Measurements from ENCODE around the gene GNB5.
A peak's percentile ranks its signal among the peaks of the same experiment; 100 is the strongest.
"Not testable (repeated sequence)": the region's sequence is repeated elsewhere in the genome, so short reads cannot be mapped to it uniquely, and the experiment has no call there.

Gene GNB5

DNA sequence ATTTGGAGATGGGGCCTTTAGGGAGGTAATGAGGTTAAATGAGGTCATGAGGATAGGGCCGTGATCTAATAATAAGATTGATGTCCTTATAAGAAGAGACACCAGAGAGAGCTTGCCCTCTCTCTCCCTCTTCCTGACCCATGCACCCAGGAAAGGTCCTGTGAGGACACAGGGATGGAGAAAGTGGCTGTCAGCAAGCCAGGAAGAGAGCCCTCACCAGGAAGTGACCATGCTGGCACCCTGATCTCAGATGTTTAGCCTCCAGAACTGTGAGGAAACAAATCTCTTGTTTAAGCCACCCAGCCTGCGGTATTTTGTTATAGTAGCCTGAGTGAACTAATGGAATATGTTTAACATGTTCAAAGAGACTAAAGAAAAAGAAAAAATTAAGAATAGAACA is 15.3 kb upstream of the GNB5 start:
- DNase-seq: no peak

DNA sequence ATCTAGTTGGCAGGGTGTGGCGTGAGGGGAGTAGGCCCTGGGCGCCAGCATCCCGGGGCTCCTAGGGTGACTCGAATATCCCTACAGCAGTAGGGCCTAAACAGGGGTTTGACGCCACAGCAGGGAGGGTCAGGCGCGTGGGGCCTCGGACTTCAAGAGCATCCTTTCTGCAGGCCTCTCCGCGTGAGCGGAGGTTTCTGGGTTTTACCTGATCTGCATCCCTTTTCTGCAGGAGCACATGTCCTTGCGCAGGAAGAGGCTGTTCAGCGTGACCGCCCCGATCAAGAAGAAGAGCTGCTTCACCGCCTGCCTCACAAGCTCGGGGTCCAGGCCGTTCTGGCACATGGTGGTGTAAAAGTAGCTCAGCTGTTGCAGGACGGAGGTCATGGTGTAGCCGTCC is 13.5 kb upstream of the GNB5 start:
- no peak for DNase-seq

DNA sequence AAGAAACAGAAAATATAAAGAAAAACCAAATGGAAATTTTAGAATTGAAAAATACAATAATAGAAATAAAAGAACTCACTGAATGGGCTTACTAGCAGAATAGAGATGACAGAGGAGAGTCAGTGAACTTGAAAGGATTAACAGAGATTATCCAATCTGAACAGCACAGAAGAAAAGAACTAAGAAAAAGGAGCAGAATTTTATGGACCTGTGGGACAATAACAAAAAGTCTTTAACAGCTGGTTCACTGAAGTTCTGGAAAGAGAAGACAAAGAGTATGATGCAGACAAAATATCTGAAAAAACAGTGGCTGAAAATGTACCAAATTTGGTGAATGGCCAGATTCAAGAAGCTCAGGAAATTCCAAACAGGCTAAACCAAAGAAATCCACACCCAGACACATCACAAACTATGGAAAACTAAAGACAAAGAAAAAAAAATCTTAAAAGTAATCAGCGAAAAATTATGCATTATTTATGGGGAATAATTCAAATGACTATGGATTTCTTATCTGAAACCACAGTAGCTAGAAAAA is 9.7 kb upstream of the GNB5 start:
- no peak for DNase-seq

DNA sequence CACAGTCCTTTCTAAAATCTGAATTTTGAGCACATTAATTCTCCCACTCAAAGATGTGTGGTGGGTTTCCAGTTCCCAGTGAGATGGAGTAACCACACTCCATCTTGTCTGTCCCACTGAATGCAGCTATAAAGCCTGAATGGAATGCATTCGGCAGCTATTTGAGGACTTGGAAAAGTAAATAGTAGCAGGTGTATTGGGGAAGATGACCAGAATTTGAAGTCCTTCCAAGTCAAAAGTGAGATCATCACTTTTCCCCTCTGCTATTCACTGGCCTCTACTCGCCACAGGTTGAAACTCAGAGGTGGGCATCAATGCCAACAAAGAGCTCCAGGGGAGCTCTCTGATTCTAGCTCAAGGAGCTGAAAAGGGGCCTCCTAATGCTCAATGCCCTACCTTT is 8.1 kb upstream of the GNB5 start:
- DNase-seq: no peak

DNA sequence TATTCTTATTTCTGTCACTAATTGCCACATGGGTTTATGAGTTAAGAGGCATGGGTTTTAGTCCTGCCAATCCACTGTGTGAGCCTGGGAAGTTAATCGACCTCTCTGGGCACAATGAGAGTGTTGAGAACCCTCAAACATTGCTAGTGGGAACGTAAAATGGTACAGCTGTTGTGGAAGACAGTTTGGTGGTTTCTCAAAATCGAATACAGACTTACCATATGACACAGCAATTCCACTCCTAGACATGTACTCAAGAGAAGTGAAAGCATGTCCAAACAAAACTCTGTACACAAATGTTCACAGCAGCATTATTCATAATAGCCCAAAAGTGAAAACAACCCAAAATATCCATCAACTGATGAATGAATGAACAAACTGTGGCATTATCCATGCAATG is 5.7 kb upstream of the GNB5 start:
- no peak for DNase-seq

DNA sequence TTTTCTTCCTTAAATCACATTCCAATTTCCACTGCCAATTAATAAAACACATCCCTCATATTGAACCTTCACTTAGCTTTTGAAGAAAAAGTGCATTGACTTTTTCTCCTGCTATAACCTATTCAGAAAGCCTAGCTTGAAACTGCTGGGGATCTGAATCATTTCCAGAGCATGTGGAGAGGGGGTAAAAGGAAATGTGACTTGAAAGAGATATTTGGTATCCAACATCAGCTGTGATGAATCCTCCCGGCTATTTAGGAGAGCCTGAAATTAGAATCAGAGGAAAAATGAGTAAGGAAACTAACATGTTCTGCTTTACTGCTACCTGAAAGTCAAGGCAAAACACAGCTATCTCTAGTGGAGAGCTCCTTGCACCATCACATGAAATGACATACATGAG is 2.6 kb upstream of the GNB5 start:
- DNase-seq: no peak

DNA sequence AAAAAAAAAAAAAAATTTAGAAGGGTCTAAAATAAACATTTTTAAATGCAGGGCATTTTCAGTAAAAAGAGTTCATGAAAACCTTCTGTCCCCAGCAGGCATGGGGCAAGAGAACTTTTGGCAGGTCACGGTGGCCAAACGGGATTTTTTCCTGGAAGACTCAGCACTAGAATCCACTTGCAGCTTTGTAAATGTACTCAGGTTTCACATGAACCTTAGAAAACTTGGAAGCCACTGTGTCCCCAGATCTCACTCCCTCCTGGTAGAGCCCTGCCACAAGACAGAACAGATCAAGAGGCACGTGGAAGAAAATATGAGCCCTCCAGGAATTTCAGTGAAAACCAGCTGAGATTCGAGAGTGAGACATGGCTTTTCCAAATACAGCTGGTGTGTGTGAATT is 2.1 kb upstream of the GNB5 start:
- DNase-seq: no peak

DNA sequence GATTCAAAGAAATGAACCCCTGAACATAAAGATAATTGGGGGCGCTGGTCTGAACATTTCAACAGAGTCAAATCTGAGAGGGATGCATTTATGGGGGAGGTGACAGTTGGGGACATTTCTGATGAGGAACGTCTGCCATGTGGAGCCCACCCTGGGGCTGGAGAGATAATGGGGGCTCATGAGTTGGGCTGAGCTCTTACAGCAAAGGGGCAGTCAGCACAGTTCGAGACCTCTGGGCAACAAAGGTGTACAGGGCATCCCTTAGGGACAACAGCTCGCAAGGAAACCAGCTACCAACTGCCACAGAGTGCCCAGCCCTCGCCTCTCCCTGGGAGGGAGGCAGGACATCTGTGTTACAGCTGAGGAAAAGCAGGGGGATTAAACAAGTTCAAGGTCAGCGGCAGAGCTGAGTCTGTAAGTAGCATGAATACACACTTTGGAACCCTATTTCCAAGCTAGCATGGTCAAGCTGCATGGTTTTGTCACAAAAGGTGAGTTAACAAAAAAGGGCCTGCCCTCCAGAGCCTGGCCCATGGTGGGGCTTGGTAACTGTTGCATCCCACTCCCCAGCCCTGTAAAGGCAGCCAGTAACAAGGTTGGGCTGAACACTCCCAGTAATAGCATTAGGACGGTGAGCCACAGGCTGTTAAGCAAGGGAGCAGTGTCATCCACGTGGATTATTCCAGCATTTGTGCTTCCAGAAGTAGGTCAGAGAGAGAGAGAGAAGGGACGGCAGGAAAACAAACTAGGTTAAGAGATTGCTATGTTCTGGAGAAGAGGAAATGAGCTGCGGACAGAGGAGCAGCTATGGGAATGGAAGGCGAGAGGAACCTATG is 4.3 kb downstream of the GNB5 start:
- no peak for DNase-seq

DNA sequence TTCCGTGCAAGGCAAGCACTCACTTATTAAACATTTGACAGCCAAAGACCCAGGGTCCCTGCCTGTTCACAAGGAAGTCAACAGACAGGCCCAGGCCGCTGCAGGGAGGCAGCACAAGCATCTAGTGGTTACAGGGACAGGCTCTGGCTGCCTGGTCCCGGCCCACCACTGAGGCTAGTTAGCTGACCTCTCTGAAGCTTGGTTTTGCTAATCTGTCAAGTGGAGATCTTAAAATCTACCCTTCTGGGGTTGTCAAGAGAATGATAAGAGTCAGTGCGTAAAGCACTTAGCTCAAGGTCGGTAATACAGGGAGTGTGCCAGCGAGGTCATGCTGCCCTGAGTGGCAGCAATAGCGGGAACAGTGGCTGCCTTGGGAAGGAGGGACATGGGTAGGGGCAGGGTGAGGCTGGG is 6.0 kb downstream of the GNB5 start:
- no peak for DNase-seq

DNA sequence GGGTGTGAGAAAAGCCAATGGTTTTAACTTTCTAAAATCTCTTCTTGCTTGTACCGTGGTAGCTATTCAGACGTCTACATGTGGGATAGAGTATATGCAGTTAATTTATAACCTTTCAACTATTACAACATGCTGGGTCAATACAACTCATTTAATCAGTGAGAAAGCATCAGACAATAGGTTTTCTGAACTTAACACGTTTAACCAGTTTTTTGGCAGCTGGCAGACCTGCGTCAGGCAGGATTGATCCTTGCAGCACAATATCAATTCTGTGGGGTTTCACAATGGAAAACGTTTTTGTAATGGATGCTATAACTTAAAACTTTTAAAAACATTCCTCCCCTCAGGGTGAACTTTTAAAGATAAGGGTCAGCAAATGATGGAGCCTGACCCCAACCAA is 6.5 kb downstream of the GNB5 start:
- no peak for DNase-seq

DNA sequence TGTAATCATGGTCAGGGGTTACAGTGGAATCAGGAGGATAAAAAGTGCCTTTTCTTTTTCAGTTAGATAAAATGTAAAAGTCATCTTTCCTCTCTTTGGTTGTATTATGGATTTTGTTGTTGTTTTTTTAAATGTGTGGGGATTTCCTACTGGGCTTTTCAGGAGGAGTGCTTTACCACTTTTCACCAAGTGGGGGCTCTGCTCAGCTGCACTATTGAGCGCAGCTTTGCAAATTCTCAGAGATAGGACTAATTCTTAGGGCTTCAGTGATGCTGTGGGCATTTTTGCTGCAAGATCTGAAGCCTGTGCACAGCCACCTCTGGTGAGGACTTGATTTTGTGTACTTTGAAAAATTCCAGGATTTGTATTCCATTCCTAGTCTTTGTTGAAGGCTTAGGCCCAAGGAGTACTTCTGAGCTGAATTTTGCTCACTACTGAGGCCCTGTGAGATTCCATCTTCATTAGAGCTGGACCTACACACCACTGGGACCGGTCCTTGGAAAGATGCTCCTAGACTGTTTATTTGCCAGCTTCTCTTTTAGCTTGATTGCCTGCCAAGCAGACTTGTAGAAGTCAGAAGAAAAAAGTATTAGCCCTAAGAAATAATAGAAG is 7.5 kb downstream of the GNB5 start:
- no peak for DNase-seq

DNA sequence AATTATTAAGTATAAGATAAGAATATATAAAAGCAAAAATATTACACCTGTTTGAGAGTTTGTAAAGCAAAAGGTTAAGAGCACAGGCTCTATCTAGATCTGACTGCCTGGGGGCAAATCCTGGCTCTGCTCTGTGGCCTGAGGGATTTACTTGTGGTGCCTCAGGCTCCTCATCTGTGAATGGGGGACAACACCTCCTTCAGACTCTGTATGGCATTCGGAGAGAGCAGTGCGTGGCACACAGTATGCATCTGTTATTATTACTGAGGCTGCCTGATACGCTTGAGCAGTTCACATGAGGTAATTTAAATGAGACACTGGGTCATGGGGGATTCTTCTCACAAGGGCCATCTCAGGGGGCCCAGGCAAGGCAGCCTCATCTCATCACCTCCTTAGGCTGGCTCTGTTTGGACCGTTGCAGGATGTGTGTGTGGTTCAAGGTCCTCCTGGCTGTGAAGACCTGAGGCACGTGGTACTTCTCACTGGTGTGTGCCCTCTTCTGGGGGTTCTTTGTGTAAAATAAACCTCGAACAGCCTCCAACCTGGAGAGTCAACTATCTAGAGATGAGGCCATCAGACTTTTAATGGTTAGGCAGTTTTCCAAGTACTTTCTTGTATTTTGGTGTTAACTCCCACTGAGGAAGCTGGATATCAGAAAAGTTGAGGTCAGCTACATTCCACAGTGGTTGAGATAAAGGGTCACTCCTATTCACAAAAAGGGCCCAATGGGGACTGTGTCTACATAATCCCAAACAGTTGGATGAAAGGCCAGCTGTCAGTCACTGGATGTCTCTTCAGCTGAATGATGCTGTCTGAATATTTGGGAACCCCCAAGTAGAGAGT is 9.0 kb downstream of the GNB5 start:
- no peak for DNase-seq

DNA sequence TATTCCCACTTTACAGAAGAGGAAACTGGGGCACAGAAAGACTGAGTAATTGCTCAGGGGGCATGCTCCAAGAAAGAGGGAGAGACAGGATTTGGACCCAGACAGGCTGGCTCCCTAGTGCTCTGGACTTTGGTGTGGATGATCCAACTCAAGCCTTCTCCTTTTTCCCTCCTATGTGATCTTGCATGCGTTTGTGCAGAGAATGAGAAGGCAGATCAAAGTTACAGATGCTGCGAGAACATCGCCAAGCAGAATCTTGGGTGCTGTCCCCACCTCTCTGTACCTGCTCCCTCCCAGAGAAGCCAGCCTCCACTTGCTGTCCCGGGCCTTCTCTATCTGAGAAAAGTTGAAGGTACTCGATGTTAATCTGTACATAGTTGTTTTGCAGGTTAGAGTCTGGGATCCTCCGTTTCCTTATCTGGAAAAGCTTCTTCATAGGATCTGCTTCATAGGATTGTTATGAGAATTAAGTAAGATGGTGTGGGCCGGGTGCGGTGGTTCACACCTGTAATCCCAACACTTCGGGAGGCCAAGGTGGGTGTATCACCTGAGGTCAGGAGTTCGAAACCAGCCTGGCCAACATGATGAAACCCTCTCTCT is 10.2 kb downstream of the GNB5 start:
- no peak for DNase-seq

DNA sequence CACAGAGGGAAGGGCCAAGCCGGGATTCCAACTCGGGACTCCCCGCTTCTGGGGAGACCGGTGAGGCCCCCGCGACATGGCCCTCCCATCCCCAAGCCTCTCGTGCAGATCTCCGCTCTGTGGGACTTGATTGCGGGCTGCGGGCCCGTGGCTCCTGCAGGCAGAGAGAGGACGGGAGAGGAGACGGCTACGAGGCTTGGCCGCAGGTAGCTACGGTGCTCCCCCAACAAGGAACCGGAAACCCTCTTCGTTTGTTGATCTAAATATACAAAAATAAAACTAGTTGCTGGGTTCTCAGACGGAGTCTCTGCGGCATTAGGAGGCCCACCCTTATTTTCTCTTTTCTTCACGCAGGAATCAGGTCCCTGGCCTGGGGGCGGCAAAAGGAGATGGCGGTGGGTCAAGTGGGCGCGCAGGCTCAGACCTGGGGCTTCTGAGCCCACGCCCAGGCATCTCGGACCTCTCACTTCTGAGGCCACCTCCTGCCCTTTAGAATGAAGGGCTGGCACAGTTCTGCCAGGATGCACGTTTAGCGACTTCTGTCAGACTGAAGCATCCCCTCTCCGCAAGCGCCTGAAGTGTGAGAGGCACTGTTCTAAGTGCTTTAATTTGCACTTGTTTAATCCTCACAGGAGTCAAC is 10.9 kb downstream of the GNB5 start:
- DNase-seq: no peak

DNA sequence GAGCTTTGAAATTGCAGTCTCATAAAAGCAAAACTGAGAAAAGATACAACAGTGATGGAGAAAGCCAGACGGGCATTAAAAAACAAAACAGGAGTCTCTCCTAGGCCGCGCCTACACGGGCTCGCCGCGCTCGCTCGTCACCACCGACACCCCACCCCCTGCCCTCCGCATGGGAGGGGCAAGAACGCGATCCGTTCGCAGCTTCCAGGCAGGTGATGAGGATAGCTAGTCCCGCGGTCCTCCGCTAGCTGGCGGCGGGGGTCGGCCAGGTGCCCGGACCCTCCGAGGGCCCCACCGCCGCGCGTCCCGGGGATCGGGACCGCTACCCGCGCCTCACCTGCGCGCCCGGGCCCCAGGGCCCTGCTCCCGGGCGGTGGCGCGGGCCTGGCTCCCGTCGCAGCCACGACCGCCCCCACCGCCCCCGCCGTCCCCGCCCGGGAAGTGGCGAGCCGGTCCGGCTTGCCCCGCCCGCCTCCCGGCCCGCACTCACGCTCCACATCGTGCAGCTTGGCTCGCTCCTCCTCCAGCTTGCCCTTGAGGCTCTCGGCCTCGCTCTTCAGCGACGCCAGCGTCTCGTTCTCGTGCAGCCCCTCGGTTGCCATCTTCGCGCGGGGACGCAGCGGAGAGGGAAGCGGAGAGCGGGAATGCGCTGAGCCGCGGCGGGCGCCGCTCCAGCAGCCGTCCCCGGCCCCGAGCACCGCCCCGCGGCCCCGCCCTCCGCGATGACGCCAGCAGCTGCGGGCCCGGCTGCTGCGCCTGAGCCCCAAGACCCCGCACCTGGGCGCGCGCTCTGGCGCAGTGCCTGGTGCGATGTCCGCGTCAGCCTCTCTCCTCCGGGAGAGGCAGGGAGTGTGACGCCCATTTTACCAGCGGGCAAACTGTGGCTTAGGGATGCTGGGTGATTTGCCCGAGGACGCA is 11.7 kb downstream of the GNB5 start:
- DNase-seq: peak; percentile 20 to 36

DNA sequence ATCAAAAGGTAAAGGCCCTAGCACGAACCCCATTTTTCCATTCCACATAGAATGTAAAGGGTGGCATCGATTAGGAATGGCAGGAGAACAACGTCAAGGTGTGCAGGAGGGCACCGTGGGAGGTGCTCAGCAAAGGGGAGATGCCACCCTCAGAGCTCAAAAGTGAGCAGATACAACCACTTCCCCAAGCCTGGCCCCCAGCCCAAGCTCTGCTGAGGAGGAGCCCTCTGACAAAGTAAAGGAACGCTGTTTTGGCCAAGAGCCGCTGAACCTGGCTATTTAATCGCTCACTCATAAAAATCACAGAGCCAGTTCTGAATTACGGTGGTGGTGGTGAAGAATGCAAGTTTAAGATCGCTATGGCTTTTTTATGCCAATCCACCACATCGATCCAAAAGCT is 12.4 kb downstream of the GNB5 start:
- no peak for DNase-seq

DNA sequence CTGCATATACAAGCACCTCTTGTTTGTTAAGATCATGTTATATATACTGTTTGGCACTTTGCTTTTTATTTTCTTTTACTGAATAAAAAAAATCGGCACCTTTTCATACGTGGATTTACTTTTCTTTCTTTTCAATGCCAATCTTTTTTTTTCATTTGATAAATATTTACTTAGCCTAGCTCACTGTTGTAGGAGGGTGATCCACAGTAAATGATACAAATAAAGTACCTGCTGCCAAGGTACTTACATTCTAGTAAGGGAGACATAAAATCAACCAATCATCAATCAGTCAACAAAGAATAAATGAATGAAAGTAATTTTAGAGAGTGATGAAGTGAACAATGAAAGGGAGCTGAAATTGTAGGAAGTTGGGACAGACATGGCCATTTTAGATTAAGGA is 18.3 kb downstream of the GNB5 start:
- DNase-seq: no peak

DNA sequence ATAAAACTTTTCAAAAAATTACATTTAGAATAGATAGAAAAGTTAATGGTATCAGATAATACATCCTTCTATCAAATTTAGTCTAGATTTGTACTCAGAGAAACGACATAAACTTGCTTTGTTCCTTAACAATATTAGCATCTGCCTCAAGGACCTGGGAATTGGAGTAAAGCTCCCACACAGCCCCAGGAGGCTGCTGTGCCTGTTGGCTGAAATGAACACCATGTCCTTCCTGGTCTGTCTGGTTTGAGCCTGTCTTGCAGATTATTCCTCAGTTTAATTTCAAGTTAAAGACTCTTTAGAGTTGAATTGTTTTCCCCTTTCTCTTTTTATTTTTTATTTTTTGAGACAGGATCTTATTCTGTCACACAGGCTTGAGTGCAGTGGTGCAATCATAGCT is 19.4 kb downstream of the GNB5 start:
- no peak for DNase-seq

DNA sequence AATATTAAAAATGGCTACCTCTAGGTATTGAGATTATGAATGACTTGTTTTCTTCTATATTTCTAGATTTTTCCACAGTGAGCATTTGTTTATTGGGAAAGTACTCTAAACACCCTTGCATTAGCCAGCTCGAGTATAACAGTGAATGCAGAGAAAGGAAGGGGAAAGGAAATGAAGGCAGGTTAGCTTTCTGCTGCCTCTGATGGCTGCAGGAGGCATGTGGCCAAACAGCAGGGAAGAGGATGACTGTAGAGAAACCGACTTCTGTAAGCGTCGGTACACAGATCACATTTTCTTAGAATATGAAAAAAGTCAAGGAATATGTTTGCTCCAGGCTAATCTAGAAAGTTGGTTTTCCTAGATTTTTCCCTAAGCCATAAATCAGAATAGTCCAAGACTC is 19.8 kb downstream of the GNB5 start:
- DNase-seq: no peak

DNA sequence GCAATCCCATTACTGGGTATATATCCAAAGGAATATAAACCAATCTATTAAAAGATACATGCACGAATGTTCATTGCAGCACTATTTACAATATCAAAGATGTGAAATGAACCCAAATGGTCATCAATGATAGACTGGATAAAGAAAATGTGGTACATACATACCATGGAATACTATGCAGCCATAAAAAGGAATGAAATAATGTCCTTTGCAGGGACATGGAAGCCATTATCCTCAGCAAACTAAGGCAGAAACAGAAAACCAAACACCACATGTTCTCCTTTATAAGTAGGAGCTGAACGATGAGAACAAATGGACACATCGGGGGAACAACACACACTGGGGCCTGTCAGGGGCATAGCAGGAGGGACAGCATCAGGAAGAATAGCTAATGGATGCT is 21.0 kb downstream of the GNB5 start:
- DNase-seq: not testable (repeated sequence)

DNA sequence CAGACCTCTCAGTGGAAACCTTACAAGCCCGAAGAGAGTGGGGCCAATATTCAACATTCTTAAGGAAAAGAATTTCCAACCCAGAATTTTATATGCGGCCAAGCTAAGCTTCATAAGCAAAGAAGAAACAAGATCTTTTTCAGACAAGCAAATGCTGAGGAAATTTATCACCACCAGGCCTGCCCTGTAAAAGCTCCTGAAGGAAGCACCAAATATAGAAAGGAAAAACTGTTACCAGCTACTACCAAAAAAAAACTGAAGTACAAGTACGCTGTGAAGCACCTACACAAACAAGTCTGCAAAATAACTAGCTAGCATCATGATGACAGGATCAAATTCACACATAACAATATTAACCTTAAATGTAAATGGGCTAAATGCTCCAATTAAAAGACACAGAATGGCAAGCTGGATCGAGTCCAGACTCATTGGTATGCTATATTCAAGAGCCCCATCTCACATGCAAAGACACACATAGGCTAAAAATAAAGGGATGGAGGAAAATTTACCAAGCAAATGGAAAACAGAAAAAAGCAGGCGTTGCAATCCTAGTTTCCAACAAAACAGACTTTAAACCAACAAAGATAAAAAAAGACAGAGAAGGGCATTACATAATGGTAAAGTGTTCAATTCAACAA is 25.6 kb downstream of the GNB5 start:
- DNase-seq: not testable (repeated sequence)
